PFSK-1 (cell line): Measurements from ENCODE around the gene GBP2.

ENCODE experiments used
- FOXP2 ChIP-seq: optimal IDR thresholded peaks from 2 replicates; pipeline ENCODE3; 2011; ENCODE audit warnings: borderline replicate concordance, control low read depth, inconsistent platforms; ENCODE audit not compliant: insufficient read depth; ENCODE audit errors: extremely low read length, extremely low read depth
- POLR2AphosphoS5 ChIP-seq: IDR thresholded peaks from 2 replicates; pipeline ENCODE4 v1.6.1; 2012; ENCODE audit warnings: low read depth, mild to moderate bottlenecking, control low read depth, low read length, moderate library complexity
- REST ChIP-seq, 2 experiments: IDR thresholded peaks; 2 replicates each; pipeline versions ENCODE4 v1.6.1 to v1.8.0; 2011 to 2012; ENCODE audit warnings: low read depth in 2 of 2, low read length in 2 of 2, control low read depth in 1 of 2, inconsistent platforms in 1 of 2, mild to moderate bottlenecking in 1 of 2, moderate library complexity in 1 of 2; ENCODE audit not compliant: insufficient read depth in 1 of 2
- SIN3A ChIP-seq: IDR thresholded peaks from 2 replicates; pipeline ENCODE4 v1.6.1; 2012; ENCODE audit warnings: mild to moderate bottlenecking, low read length, moderate library complexity, borderline replicate concordance; ENCODE audit not compliant: insufficient read depth
- TAF1 ChIP-seq: IDR thresholded peaks from 2 replicates; pipeline ENCODE4 v1.6.1; 2012; ENCODE audit warnings: low read length, control low read depth, borderline replicate concordance; ENCODE audit not compliant: insufficient read depth

GBP2 gene

GRCh38 chr1:89143484-89143883 lies 17.6 kb upstream of the GBP2 start:
- no peak for TF ChIP-seq FOXP2
- no peak for TF ChIP-seq TAF1
- TF ChIP-seq REST (IDR thresholded peaks at IDR 0.05; ENCODE audit: insufficient read depth in 1 of 2, low read depth in 2 of 2, low read length in 2 of 2): no peak
- no peak for TF ChIP-seq SIN3A
- no peak for TF ChIP-seq POLR2AphosphoS5

- TF ChIP-seq TAF1 (no peak), REST (IDR thresholded peaks at IDR 0.05; ENCODE audit: insufficient read depth in 1 of 2, low read depth in 2 of 2, low read length in 2 of 2) (no peak), POLR2AphosphoS5 (no peak), SIN3A (no peak), FOXP2 (no peak)
These were observed 16.2 kb upstream of the GBP2 start for GRCh38 chr1:89142160-89142559.

- TF ChIP-seq TAF1: no peak
These were observed 7.8 kb upstream of the GBP2 start for GRCh38 chr1:89133747-89134146.

GRCh38 chr1:89130716-89131115 lies 4.8 kb upstream of the GBP2 start:
- TF ChIP-seq SIN3A (no peak), FOXP2 (no peak), POLR2AphosphoS5 (no peak), TAF1 (no peak), REST (IDR thresholded peaks at IDR 0.05; ENCODE audit: insufficient read depth in 1 of 2, low read depth in 2 of 2, low read length in 2 of 2) (no peak)

GRCh38 chr1:89129911-89130310 lies 4.0 kb upstream of the GBP2 start:
- TF ChIP-seq TAF1: no peak
- no peak for TF ChIP-seq FOXP2
- TF ChIP-seq SIN3A: no peak
- no peak for TF ChIP-seq POLR2AphosphoS5
- no peak for TF ChIP-seq REST (IDR thresholded peaks at IDR 0.05; ENCODE audit: insufficient read depth in 1 of 2, low read depth in 2 of 2, low read length in 2 of 2)
